Activated T-cell treated with anti-CD3 and anti-CD28 coated beads for 1 hour (primary cell): ENCODE data around the gene APOLD1.

ENCODE experiments used
- DNase-seq: peaks from one replicate; pipeline ENCODE4 v3.0.0-alpha.2; 2020; ENCODE audit warnings: low read depth

The APOLD1 gene

DNA sequence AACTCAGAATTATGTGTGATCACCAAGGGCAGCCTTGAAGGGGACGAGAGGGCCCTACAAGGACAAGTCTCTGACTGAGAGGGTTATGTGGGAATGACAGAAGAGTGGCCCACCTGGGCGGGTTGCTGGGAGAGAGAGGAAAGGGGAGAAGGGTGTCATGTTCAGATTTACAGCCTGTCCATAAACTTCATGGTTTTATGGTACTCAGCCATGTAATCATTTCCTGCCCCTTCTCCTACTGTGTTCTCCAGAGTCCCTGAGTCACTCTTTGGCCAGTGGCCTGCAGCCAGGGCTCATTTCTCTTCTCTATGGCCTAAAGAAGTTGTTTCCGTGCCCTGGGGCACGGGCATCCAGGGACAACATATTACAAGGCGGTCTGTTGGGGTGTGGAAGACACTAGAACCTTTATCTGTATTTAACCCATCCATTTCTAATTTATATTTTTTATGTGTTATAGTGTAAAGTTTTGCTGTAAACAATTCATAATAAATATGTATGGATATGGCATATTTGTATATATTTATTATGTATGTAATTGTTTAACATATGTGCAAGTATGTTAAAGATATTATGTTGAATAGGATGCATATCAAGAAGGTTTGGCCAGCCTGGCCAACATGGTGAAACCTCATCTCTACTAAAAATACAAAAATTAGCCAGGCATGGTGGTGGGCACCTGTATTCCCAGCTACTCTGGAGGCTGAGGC lies 54.6 kb downstream of the APOLD1 start:
- no peak for DNase-seq

GRCh38 chr12:12840580-12840899 lies 55.1 kb downstream of the APOLD1 start:
- DNase-seq = no peak
